HL-60 (cell line): ENCODE results near the gene TBC1D22A.

ENCODE experiments used
- CTCF ChIP-seq: IDR thresholded peaks from one replicate; pipeline ENCODE4 v1.5.1; 2011; ENCODE audit warnings: low read length, control low read depth, inconsistent platforms; ENCODE audit not compliant: insufficient read depth
- POLR2AphosphoS5 ChIP-seq: IDR thresholded peaks from 2 replicates; pipeline ENCODE4 v1.6.1; 2012; ENCODE audit warnings: low read depth
- REST ChIP-seq: IDR thresholded peaks from 2 replicates; pipeline ENCODE4 v1.6.1; 2012; ENCODE audit warnings: low read depth; ENCODE audit not compliant: insufficient replicate concordance
- SPI1 ChIP-seq: IDR thresholded peaks from 2 replicates; pipeline ENCODE4 v1.6.1; 2012; ENCODE audit warnings: low read depth, mild to moderate bottlenecking, borderline replicate concordance

- no peak for TF ChIP-seq CTCF
- no peak for TF ChIP-seq POLR2AphosphoS5
- no peak for TF ChIP-seq SPI1
- no peak for TF ChIP-seq REST
Observed at GRCh38 chr22:46929710-46930204, 167.3 kb downstream of the TBC1D22A start.
